ENCODE measurements around the gene NR1H2.

The NR1H2 gene

DNA sequence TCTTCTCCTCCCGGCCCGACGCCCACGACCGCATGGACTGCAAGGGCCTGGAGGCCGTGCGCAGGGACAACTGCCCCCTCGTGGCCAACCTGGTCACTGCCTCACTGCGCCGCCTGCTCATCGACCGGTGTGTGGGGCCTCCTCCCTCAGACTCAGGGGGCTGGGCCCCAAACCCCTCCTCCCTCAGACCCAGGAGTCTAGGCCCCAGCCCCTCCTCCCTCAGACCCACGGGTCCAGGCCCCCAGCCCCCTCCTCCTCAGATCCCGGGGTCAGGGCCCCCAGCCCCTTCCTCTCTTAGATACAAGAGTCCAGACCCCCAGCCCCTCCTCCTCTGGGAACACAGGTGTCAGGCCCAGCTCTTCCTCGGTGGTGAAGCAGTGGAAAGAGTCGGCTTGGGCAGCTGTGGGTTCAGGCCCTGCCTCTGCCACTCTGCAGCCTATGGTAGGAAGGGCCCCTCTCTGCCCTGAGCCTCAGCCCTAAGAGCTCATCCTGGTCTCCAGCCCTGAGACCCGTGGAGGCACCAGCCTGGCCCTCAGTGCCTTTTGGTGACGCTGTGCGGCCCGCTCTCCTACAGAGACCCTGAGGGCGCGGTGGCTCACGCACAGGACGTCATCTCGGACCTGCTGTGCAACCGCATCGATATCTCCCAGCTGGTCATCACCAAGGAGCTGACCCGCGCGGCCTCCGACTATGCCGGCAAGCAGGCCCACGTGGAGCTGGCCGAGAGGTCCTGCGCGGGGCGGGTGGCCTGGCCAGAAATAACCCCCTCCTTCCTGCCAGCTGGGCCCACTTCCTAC, 38.8 kb downstream of the NR1H2 start:
- ATAC-seq, result peak; percentile 88
- TF ChIP-seq ZNF70 (CRISPR knock-in tag; IDR thresholded peaks at IDR 0.05) (no peak), ARNTL (CRISPR knock-in tag; IDR thresholded peaks at IDR 0.05; ENCODE audit: borderline replicate concordance, low read depth) (no peak), RARB (CRISPR knock-in tag; IDR thresholded peaks at IDR 0.05) (no peak), GLIS3 (CRISPR knock-in tag; IDR thresholded peaks at IDR 0.05) (no peak), ZNF8 (CRISPR knock-in tag; IDR thresholded peaks at IDR 0.05) (no peak), TOX (CRISPR knock-in tag; IDR thresholded peaks at IDR 0.05; ENCODE audit: borderline replicate concordance) (no peak), ZC3H10 (CRISPR knock-in tag; IDR thresholded peaks at IDR 0.05) (no peak), ZNF565 (CRISPR knock-in tag; conservative IDR thresholded peaks at IDR 0.05; ENCODE audit: low read depth) (no peak), ZFP30 (CRISPR knock-in tag; IDR thresholded peaks at IDR 0.05) (no peak), OSR1 (CRISPR knock-in tag; IDR thresholded peaks at IDR 0.05) (no peak), ISL1 (CRISPR knock-in tag; IDR thresholded peaks at IDR 0.05) (no peak), BACH2 (CRISPR knock-in tag; IDR thresholded peaks at IDR 0.05; ENCODE audit: borderline replicate concordance) (no peak), ESRRG (CRISPR knock-in tag; IDR thresholded peaks at IDR 0.05) (no peak), CSDC2 (CRISPR knock-in tag; IDR thresholded peaks at IDR 0.05) (no peak), TCF4 (CRISPR knock-in tag; IDR thresholded peaks at IDR 0.05; ENCODE audit: borderline replicate concordance) (no peak), SNAI2 (CRISPR knock-in tag; IDR thresholded peaks at IDR 0.05) (no peak)
- TF ChIP-seq, protein P1, sequence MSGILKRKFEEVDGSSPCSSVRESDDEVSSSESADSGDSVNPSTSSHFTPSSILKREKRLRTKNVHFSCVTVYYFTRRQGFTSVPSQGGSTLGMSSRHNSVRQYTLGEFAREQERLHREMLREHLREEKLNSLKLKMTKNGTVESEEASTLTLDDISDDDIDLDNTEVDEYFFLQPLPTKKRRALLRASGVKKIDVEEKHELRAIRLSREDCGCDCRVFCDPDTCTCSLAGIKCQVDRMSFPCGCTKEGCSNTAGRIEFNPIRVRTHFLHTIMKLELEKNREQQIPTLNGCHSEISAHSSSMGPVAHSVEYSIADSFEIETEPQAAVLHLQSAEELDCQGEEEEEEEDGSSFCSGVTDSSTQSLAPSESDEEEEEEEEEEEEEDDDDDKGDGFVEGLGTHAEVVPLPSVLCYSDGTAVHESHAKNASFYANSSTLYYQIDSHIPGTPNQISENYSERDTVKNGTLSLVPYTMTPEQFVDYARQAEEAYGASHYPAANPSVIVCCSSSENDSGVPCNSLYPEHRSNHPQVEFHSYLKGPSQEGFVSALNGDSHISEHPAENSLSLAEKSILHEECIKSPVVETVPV (CRISPR knock-in tag; IDR thresholded peaks at IDR 0.05), result no peak
- TF ChIP-seq, protein P2, sequence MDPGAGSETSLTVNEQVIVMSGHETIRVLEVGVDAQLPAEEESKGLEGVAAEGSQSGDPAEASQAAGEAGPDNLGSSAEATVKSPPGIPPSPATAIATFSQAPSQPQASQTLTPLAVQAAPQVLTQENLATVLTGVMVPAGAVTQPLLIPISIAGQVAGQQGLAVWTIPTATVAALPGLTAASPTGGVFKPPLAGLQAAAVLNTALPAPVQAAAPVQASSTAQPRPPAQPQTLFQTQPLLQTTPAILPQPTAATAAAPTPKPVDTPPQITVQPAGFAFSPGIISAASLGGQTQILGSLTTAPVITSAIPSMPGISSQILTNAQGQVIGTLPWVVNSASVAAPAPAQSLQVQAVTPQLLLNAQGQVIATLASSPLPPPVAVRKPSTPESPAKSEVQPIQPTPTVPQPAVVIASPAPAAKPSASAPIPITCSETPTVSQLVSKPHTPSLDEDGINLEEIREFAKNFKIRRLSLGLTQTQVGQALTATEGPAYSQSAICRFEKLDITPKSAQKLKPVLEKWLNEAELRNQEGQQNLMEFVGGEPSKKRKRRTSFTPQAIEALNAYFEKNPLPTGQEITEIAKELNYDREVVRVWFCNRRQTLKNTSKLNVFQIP (CRISPR knock-in tag; IDR thresholded peaks at IDR 0.05; ENCODE audit: borderline replicate concordance, low read depth), result no peak
- TF ChIP-seq, protein P3, sequence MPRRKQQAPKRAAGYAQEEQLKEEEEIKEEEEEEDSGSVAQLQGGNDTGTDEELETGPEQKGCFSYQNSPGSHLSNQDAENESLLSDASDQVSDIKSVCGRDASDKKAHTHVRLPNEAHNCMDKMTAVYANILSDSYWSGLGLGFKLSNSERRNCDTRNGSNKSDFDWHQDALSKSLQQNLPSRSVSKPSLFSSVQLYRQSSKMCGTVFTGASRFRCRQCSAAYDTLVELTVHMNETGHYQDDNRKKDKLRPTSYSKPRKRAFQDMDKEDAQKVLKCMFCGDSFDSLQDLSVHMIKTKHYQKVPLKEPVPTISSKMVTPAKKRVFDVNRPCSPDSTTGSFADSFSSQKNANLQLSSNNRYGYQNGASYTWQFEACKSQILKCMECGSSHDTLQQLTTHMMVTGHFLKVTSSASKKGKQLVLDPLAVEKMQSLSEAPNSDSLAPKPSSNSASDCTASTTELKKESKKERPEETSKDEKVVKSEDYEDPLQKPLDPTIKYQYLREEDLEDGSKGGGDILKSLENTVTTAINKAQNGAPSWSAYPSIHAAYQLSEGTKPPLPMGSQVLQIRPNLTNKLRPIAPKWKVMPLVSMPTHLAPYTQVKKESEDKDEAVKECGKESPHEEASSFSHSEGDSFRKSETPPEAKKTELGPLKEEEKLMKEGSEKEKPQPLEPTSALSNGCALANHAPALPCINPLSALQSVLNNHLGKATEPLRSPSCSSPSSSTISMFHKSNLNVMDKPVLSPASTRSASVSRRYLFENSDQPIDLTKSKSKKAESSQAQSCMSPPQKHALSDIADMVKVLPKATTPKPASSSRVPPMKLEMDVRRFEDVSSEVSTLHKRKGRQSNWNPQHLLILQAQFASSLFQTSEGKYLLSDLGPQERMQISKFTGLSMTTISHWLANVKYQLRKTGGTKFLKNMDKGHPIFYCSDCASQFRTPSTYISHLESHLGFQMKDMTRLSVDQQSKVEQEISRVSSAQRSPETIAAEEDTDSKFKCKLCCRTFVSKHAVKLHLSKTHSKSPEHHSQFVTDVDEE (CRISPR knock-in tag; IDR thresholded peaks at IDR 0.05), result no peak
- TF ChIP-seq, protein P4, sequence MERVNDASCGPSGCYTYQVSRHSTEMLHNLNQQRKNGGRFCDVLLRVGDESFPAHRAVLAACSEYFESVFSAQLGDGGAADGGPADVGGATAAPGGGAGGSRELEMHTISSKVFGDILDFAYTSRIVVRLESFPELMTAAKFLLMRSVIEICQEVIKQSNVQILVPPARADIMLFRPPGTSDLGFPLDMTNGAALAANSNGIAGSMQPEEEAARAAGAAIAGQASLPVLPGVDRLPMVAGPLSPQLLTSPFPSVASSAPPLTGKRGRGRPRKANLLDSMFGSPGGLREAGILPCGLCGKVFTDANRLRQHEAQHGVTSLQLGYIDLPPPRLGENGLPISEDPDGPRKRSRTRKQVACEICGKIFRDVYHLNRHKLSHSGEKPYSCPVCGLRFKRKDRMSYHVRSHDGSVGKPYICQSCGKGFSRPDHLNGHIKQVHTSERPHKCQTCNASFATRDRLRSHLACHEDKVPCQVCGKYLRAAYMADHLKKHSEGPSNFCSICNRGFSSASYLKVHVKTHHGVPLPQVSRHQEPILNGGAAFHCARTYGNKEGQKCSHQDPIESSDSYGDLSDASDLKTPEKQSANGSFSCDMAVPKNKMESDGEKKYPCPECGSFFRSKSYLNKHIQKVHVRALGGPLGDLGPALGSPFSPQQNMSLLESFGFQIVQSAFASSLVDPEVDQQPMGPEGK (CRISPR knock-in tag; IDR thresholded peaks at IDR 0.05; ENCODE audit: borderline replicate concordance), result no peak

DNA sequence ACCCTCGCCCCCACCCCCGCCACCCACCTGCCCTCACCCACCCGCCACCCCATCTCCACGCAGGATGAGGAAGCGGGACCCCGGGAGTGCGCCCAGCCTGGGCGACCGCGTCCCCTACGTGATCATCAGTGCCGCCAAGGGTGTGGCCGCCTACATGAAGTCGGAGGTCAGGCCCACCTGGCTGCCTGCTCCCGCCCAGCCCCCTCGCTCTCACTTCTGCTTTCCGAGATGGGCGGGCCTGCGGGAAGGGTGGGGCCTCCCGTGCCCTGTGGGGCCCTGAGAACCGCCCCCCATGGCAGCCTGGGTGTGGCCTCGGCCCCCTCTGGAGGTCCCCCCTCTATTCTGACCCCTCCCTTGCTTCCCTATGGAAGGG, 39.4 kb downstream of the NR1H2 start:
- TF ChIP-seq, protein P1 (CRISPR knock-in tag; IDR thresholded peaks at IDR 0.05), result no peak
- no peak for TF ChIP-seq GLIS3 (CRISPR knock-in tag; IDR thresholded peaks at IDR 0.05)
- ATAC-seq, result no peak

Data from SK-N-SH treated with all-trans-retinoic acid at 6 μM for 48 hours (cell line).